B cell (primary cell): Measurements from ENCODE around the gene HFM1. TPM values are rescaled to one million over a fixed set of nuclear protein-coding genes. Genes with fewer than 3 reads are reported as not detected.

Experiments
- ATAC-seq: fragments of 200-7000 bp; cut with Tn5 transposase; one replicate; pipeline ENCODE4 v1.10.0; 2021; ENCODE audit warnings: low read depth, mild to moderate bottlenecking, moderate number of reproducible peaks, moderate library complexity
- CTCF ChIA-PET: fragments of 350-600 bp; sonication (Branson Sonifier 250); formaldehyde crosslinking; loops from one replicate; lab custom pipeline; 2021; ENCODE audit warnings: antibody characterized with exemption, inconsistent platforms; lab: Charles Lee
- POLR2A ChIA-PET: fragments of 350-600 bp; sonication (Branson Sonifier 250); formaldehyde crosslinking; loops from one replicate; lab custom pipeline; 2021; ENCODE audit warnings: antibody characterized with exemption; lab: Charles Lee
- DNase-seq: peaks from one replicate; pipeline ENCODE4 v3.0.0; 2013
- H2AFZ ChIP-seq: 2 replicates; pipeline ENCODE4 v1.6.1; 2012; ENCODE audit warnings: mild to moderate bottlenecking, low read depth, low read length; ENCODE audit not compliant: insufficient read depth, poor library complexity, severe bottlenecking
- H3K27ac ChIP-seq, 2 donors: 1 replicate in 1 of 2; 2 replicates in 1 of 2; pipeline ENCODE4 v1.5.1; 2012 to 2013; ENCODE audit warnings: low read length in 2 of 2, mild to moderate bottlenecking in 2 of 2, moderate library complexity in 1 of 2
- H3K27me3 ChIP-seq, 4 experiments: fragments of 200-600 bp in 1 of 4; sonication (generic) in 1 of 4; replicated peaks in 1 of 4; 1 replicate in 2 of 4; 2 replicates in 2 of 4; pipeline versions ENCODE4 v1.6.1 to v1.7.0; 2013 to 2016; ENCODE audit warnings: low read length in 3 of 4, mild to moderate bottlenecking in 2 of 4, mixed read lengths in 1 of 4, moderate library complexity in 1 of 4; ENCODE audit not compliant: insufficient read depth in 4 of 4, control insufficient read depth in 3 of 4; ENCODE audit errors: control extremely low read depth in 1 of 4
- H3K36me3 ChIP-seq, 2 experiments: replicated peaks in 1 of 2; 1 replicate in 1 of 2; 2 replicates in 1 of 2; pipeline versions ENCODE4 v1.6.1 to v1.7.1; 2013; ENCODE audit warnings: low read length in 1 of 2; ENCODE audit not compliant: insufficient read depth in 2 of 2, control insufficient read depth in 1 of 2; ENCODE audit errors: control extremely low read depth in 1 of 2, extremely low read depth in 1 of 2
- H3K4me1 ChIP-seq, 2 donors: fragments of 200-600 bp in 1 of 2; sonication (generic) in 1 of 2; 1 replicate in 1 of 2; 2 replicates in 1 of 2; pipeline versions ENCODE4 v1.5.1 to v1.6.1; 2013 to 2017; ENCODE audit warnings: low read length in 2 of 2; ENCODE audit not compliant: control insufficient read depth in 2 of 2, insufficient read depth in 2 of 2
- H3K4me2 ChIP-seq: replicated peaks from 2 replicates; pipeline ENCODE3; 2012; ENCODE audit warnings: mild to moderate bottlenecking, low read depth, low read length; ENCODE audit not compliant: poor library complexity, severe bottlenecking
- H3K4me3 ChIP-seq, 5 experiments: fragments of 200-600 bp in 1 of 5; sonication (generic) in 1 of 5; 1 replicate in 3 of 5; 2 replicates in 2 of 5; pipeline versions ENCODE4 v1.5.1 to v1.7.0; 2011 to 2016; ENCODE audit warnings: low read length in 4 of 5, mild to moderate bottlenecking in 4 of 5, low read depth in 2 of 5, control low read depth in 1 of 5, moderate library complexity in 1 of 5; ENCODE audit not compliant: insufficient read depth in 1 of 5; ENCODE audit errors: control extremely low read depth in 1 of 5, extremely low read depth in 1 of 5
- H3K79me2 ChIP-seq: fragments of 200-600 bp; sonication (generic); one replicate; pipeline ENCODE4 v1.6.0; 2016; ENCODE audit warnings: low read length; ENCODE audit not compliant: control insufficient read depth, insufficient read depth
- H3K9ac ChIP-seq: fragments of 200-600 bp; sonication (generic); 2 replicates; pipeline ENCODE4 v1.6.1; 2017; ENCODE audit warnings: mild to moderate bottlenecking, low read length, moderate library complexity
- H3K9me3 ChIP-seq, 3 donors: one replicate each; pipeline versions ENCODE4 v1.6.1 to v1.7.1; 2013; ENCODE audit warnings: low read length in 2 of 3; ENCODE audit not compliant: control insufficient read depth in 2 of 3, insufficient read depth in 1 of 3; ENCODE audit errors: control extremely low read depth in 1 of 3
- H4K20me1 ChIP-seq: 2 replicates; pipeline ENCODE4 v1.6.0; 2012; ENCODE audit warnings: mild to moderate bottlenecking, low read length; ENCODE audit not compliant: insufficient read depth, control insufficient read depth, poor library complexity, severe bottlenecking
- H3K27ac Mint-ChIP-seq: one replicate; pipeline ENCODE4 v1.8.0; 2021; ENCODE audit warnings: mixed read lengths
- H3K27me3 Mint-ChIP-seq: one replicate; pipeline ENCODE4 v1.8.0; 2021; ENCODE audit warnings: mixed read lengths
- H3K4me1 Mint-ChIP-seq: one replicate; pipeline ENCODE4 v1.8.0; 2021; ENCODE audit warnings: mixed read lengths
- H3K4me3 Mint-ChIP-seq: one replicate; pipeline ENCODE4 v1.8.0; 2021; ENCODE audit warnings: mixed read lengths
- H3K9me3 Mint-ChIP-seq: one replicate; pipeline ENCODE4 v1.8.0; 2022; ENCODE audit warnings: mixed read lengths; ENCODE audit not compliant: insufficient read depth
- CTCF ChIP-seq: fragments of 200-600 bp; IDR thresholded peaks from one replicate; pipeline ENCODE4 v1.8.0; 2022; ENCODE audit warnings: antibody characterized with exemption, mild to moderate bottlenecking
- EZH2 ChIP-seq: IDR thresholded peaks from 2 replicates; pipeline ENCODE4 v1.6.1; 2012; ENCODE audit warnings: borderline replicate concordance, low read depth, mild to moderate bottlenecking, moderate library complexity, low read length; ENCODE audit not compliant: insufficient read depth, poor library complexity, severe bottlenecking
- WGBS: methylation state at CpG from one replicate; pipeline ENCODE4 v1.1.5; 2013; ENCODE audit warnings: missing lambda C conversion rate; ENCODE audit not compliant: insufficient coverage; 5-methylcytosine and 5-hydroxymethylcytosine counted together
- intact Hi-C: fragments of 100-400 bp; cut with micrococcal nuclease; formaldehyde crosslinking; loops from one replicate; pipeline ENCODE4 v1.10.0; 2022
- polyA plus RNA-seq: library from polyadenylated mRNA; depleted of rRNA; stranded (reverse); fragments of >200 nt; gene quantifications from 2 replicates; pipeline ENCODE4 v1.2.3, GENCODE V29; 2012
- total RNA-seq, 2 donors: library from RNA; stranded (reverse); fragments of 120-200 nt in 1 of 2; gene quantifications; 1 replicate in 1 of 2; 2 replicates in 1 of 2; pipeline versions ENCODE4 v1.2.3 to v1.2.4, GENCODE V29; 2013 to 2022

Gene HFM1
- total and polyA plus RNA-seq, 2 donors (not counting 1 experiment from before 2014, with no cell fraction given): not detected

- Histone ChIP-seq H3K27ac (no peak overlapping the region), H4K20me1 (no peaks in the 10 kb centered on the region), H3K36me3 (no peaks in the 10 kb centered on the region), H2AFZ (no peak overlapping the region), H3K9me3 (no peaks in the 10 kb centered on the region), H3K27me3 (peaks cover 0 to 8% (median 0%) of the 10 kb centered on the region in 4 experiments), H3K79me2 (no peaks in the 10 kb centered on the region), H3K9ac (no peak overlapping the region), H3K4me3 (no peak overlapping the region), H3K4me2 (no peak overlapping the region), H3K4me1 (no peaks in the 10 kb centered on the region)
- H3K9me3 Mint-ChIP-seq: no peaks in the 10 kb centered on the region
- TF ChIP-seq CTCF: no peak
- no peak for TF ChIP-seq EZH2
- ChIA-PET POLR2A (no interaction called here), CTCF (no interaction called here)
- H3K27ac Mint-ChIP-seq: no peak overlapping the region
- DNase-seq (no peak), ATAC-seq (no peak)
- 83% methylated on average over 1 of the region's 1 CpG for WGBS
- H3K27me3 Mint-ChIP-seq: peaks cover 14% of the 10 kb centered on the region
- intact Hi-C loops: no loop called here
- H3K4me3 Mint-ChIP-seq: no peak overlapping the region
- no peaks in the 10 kb centered on the region for H3K4me1 Mint-ChIP-seq
These were observed 6.3 kb downstream of the HFM1 start for GRCh38 chr1:91398291-91398690.

GRCh38 chr1:91397605-91398004 is 7.0 kb downstream of the HFM1 start:
- H3K9me3 ChIP-seq: no peaks in the 10 kb centered on the region
- no peak overlapping the region for H3K9ac ChIP-seq
- H3K27me3 Mint-ChIP-seq: peaks cover 14% of the 10 kb centered on the region
- no peaks in the 10 kb centered on the region for H3K4me1 Mint-ChIP-seq
- H2AFZ ChIP-seq: no peak overlapping the region
- no peaks in the 10 kb centered on the region for H4K20me1 ChIP-seq
- ChIA-PET POLR2A (no interaction called here), CTCF (no interaction called here)
- no peak for DNase-seq
- H3K27me3 ChIP-seq: peaks cover 0 to 3% (median 0%) of the 10 kb centered on the region in 4 experiments
- H3K27ac Mint-ChIP-seq: no peak overlapping the region
- no peak overlapping the region for H3K27ac ChIP-seq
- no peaks in the 10 kb centered on the region for H3K36me3 ChIP-seq
- WGBS: 94% methylated on average over 4 of the region's 4 CpGs
- intact Hi-C loops: no loop called here
- H3K4me3 Mint-ChIP-seq: no peak overlapping the region
- no peaks in the 10 kb centered on the region for H3K4me1 ChIP-seq
- no peak overlapping the region for H3K4me3 ChIP-seq
- TF ChIP-seq CTCF: no peak
- no peak for TF ChIP-seq EZH2
- no peak overlapping the region for H3K4me2 ChIP-seq
- ATAC-seq: no peak
- H3K79me2 ChIP-seq: no peaks in the 10 kb centered on the region
- H3K9me3 Mint-ChIP-seq: no peaks in the 10 kb centered on the region
